Neuronal stem cell (in vitro differentiated cells): ENCODE measurements around the gene CCNT1.
"Not testable (repeated sequence)": the region's sequence is repeated elsewhere in the genome, so short reads cannot be mapped to it uniquely, and the experiment has no call there.

Experiments
- DNase-seq: peaks from one replicate; pipeline ENCODE4 v3.0.0-alpha.2; 2013; ENCODE audit warnings: low spot score
- H2AFZ ChIP-seq: one replicate; pipeline ENCODE4 v1.6.1; 2013; ENCODE audit warnings: mild to moderate bottlenecking, low read length, inconsistent platforms
- H2AK5ac ChIP-seq: 2 replicates; pipeline ENCODE4 v1.6.1; 2013; ENCODE audit warnings: low read depth, mild to moderate bottlenecking, inconsistent platforms, low read length, moderate library complexity, mixed read lengths
- H2BK120ac ChIP-seq: 2 replicates; pipeline ENCODE4 v1.6.1; 2013; ENCODE audit warnings: low read depth, mild to moderate bottlenecking, inconsistent platforms, low read length, moderate library complexity, mixed read lengths
- H2BK12ac ChIP-seq: one replicate; pipeline ENCODE4 v1.6.1; 2013; ENCODE audit warnings: low read length, inconsistent platforms
- H2BK15ac ChIP-seq: 2 replicates; pipeline ENCODE4 v1.6.1; 2013; ENCODE audit warnings: mild to moderate bottlenecking, low read length, inconsistent platforms, mixed read lengths
- H2BK5ac ChIP-seq: one replicate; pipeline ENCODE4 v1.6.1; 2013; ENCODE audit warnings: inconsistent platforms, mild to moderate bottlenecking, low read length, moderate library complexity
- H3K14ac ChIP-seq: one replicate; pipeline ENCODE4 v1.6.1; 2013; ENCODE audit warnings: low read length, inconsistent platforms
- H3K18ac ChIP-seq: 2 replicates; pipeline ENCODE4 v1.6.1; 2013; ENCODE audit warnings: low read length, inconsistent platforms
- H3K23ac ChIP-seq: 2 replicates; pipeline ENCODE4 v1.6.1; 2013; ENCODE audit warnings: low read depth, mild to moderate bottlenecking, mixed read lengths, low read length, inconsistent platforms; ENCODE audit not compliant: poor library complexity
- H3K27ac ChIP-seq: replicated peaks from 3 replicates; pipeline ENCODE4 v1.5.1; 2013; ENCODE audit warnings: low read length, inconsistent platforms
- H3K27me3 ChIP-seq, 3 experiments: 2 replicates each; pipeline ENCODE4 v1.6.1; 2013; ENCODE audit warnings: low read length in 3 of 3, mild to moderate bottlenecking in 2 of 3, inconsistent platforms in 1 of 3, low read depth in 1 of 3, mixed read lengths in 1 of 3, moderate library complexity in 1 of 3; ENCODE audit not compliant: control insufficient read depth in 3 of 3, insufficient read depth in 3 of 3
- H3K36me3 ChIP-seq, 2 donors: replicated peaks in 1 of 2; 2 replicates each; pipeline ENCODE4 v1.6.1; 2013; ENCODE audit warnings: low read length in 2 of 2; ENCODE audit not compliant: control insufficient read depth in 2 of 2, insufficient read depth in 2 of 2
- H3K4ac ChIP-seq: 2 replicates; pipeline ENCODE4 v1.6.1; 2013; ENCODE audit warnings: inconsistent platforms, mild to moderate bottlenecking, low read length, moderate library complexity
- H3K4me1 ChIP-seq, 2 donors: 1 replicate in 1 of 2; 2 replicates in 1 of 2; pipeline ENCODE4 v1.6.1; 2013; ENCODE audit warnings: low read length in 2 of 2, low read depth in 1 of 2; ENCODE audit not compliant: control insufficient read depth in 2 of 2, insufficient read depth in 1 of 2
- H3K4me2 ChIP-seq: one replicate; pipeline ENCODE4 v1.6.1; 2013; ENCODE audit warnings: mild to moderate bottlenecking, low read length, inconsistent platforms; ENCODE audit not compliant: insufficient read depth, poor library complexity, severe bottlenecking
- H3K4me3 ChIP-seq, 2 donors: 2 replicates each; pipeline ENCODE4 v1.5.1; 2013; ENCODE audit warnings: low read length in 2 of 2, mild to moderate bottlenecking in 2 of 2, inconsistent platforms in 1 of 2, moderate library complexity in 1 of 2
- H3K79me1 ChIP-seq: one replicate; pipeline ENCODE4 v1.6.1; 2013; ENCODE audit warnings: low read depth, mild to moderate bottlenecking, inconsistent platforms, low read length, moderate library complexity
- H3K9ac ChIP-seq: one replicate; pipeline ENCODE4 v1.6.1; 2013; ENCODE audit warnings: mild to moderate bottlenecking, low read depth, low read length, inconsistent platforms; ENCODE audit not compliant: poor library complexity
- H3K9me3 ChIP-seq, 2 donors: replicated peaks in 1 of 2; 2 replicates each; pipeline versions ENCODE3 to v1.6.1; 2013; ENCODE audit warnings: low read length in 2 of 2, mild to moderate bottlenecking in 2 of 2, inconsistent platforms in 1 of 2, low read depth in 1 of 2, mixed read lengths in 1 of 2, moderate library complexity in 1 of 2; ENCODE audit not compliant: control insufficient read depth in 2 of 2, insufficient read depth in 1 of 2
- H4K8ac ChIP-seq: one replicate; pipeline ENCODE4 v1.6.1; 2013; ENCODE audit warnings: low read depth, mild to moderate bottlenecking, inconsistent platforms, low read length, moderate library complexity
- H4K91ac ChIP-seq: one replicate; pipeline ENCODE4 v1.6.1; 2013; ENCODE audit warnings: low read length, low read depth, mild to moderate bottlenecking, inconsistent platforms; ENCODE audit not compliant: poor library complexity
- WGBS, 2 donors: extraction: QIAGEN DNeasy Blood & Tissue Kit; methylation state at CpG; one replicate each; pipeline ENCODE4 v1.1.7; 2013; ENCODE audit warnings: missing lambda C conversion rate in 2 of 2, mixed read lengths in 1 of 2; ENCODE audit not compliant: insufficient read length in 2 of 2, insufficient replicate concordance in 1 of 2; ENCODE audit errors: extremely low coverage in 2 of 2; 5-methylcytosine and 5-hydroxymethylcytosine counted together

The CCNT1 gene

DNA sequence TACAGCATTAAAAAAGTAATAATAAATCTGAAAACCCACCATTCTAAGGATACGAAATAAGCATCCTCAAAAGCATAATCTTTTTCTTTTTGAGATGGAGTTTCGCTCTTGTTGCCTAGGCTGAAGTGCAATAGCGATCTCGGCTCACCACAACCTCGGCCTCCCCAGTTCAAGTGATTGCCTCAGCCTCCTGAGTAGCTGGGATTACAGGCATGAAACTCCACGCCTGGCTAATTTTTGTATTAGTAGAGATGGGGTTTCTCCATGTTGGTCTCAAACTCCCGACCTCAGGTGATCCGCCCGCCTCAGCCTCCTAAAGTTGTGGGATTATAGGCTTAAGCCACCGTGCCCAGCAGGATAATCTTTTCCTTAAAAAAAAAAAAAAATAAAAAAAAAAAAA lies 4.3 kb downstream of the CCNT1 start:
- Histone ChIP-seq H3K23ac (no peak overlapping the region), H3K4ac (no peak overlapping the region), H3K27me3 (peaks cover 0 to 2% (median 0%) of the 10 kb centered on the region in 3 experiments), H3K36me3 (peaks cover 12 to 79% of the 10 kb centered on the region in 2 donors), H2AK5ac (no peak overlapping the region), H2BK5ac (no peak overlapping the region), H2BK15ac (no peak overlapping the region), H3K14ac (no peak overlapping the region), H2AFZ (no peak overlapping the region), H2BK120ac (no peak overlapping the region), H2BK12ac (no peak overlapping the region), H3K9me3 (no peaks in the 10 kb centered on the region), H3K79me1 (peaks cover 5% of the 10 kb centered on the region), H3K4me3 (no peak overlapping the region), H3K9ac (no peak overlapping the region), H3K18ac (no peak overlapping the region), H3K4me2 (no peak overlapping the region), H4K91ac (no peak overlapping the region), H4K8ac (no peak overlapping the region), H3K4me1 (peaks cover 0 to 13% of the 10 kb centered on the region in 2 donors), H3K27ac (no peak overlapping the region)
- WGBS, 2 donors: no CpG with 5 or more reads among the region's 10 CpGs
- no peak for DNase-seq

DNA sequence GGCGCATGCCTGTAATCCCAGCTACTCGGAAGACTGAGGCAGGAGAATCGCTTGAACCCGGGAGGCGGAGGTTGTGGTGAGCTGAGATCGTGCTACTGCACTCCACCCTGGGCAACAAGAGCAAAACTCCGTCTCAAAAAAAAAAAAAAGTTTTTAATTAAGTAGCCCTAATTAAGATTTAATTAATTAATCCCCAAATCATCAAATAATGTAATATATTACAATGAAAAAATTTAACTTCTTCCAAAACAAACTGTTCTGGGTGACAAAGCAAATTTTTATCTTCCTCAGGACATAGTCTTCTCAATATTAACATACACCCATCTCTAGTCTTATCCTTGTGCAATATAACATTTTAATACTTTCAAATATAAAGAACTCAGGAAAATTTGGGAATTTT lies 17.7 kb downstream of the CCNT1 start:
- not testable (repeated sequence) for H3K4me3 ChIP-seq, H3K14ac ChIP-seq, H3K27ac ChIP-seq, H3K4ac ChIP-seq, H3K9ac ChIP-seq, H4K8ac ChIP-seq, H4K91ac ChIP-seq, H2AFZ ChIP-seq, H3K23ac ChIP-seq, H2BK120ac ChIP-seq, H2BK5ac ChIP-seq, H2AK5ac ChIP-seq, H3K9me3 ChIP-seq, H3K18ac ChIP-seq, H3K27me3 ChIP-seq, H2BK12ac ChIP-seq, H3K4me1 ChIP-seq, H3K79me1 ChIP-seq, DNase-seq, H2BK15ac ChIP-seq, H3K4me2 ChIP-seq
- no CpG with 5 or more reads among the region's 7 CpGs for WGBS, 2 donors
- H3K36me3 ChIP-seq: peaks cover 18 to 88% of the 10 kb centered on the region in 2 donors

DNA sequence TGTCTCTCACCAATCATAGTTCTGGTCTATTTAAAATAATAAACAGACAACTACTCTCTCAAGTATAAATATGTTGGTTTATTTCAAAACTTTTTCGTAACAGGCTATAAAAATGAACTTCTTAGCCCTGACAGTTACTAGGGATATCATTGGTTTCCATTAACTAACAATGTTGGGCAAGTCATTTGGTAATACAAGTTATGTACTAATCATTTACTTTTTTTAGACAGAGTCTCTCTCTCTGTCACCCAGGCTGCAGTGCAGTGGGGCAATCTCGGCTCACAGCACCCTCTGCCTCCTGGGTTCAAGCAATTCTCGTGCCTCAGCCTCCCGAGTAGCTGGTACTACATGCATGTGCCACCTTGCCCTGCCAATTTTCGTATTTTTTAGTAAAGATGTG lies 19.9 kb downstream of the CCNT1 start:
- no peak overlapping the region for H4K91ac ChIP-seq
- H3K27me3 ChIP-seq: no peaks in the 10 kb centered on the region
- H3K27ac ChIP-seq: no peak overlapping the region
- H2BK120ac ChIP-seq: no peak overlapping the region
- WGBS, 2 donors: no CpG with 5 or more reads among the region's 5 CpGs
- H3K4me2 ChIP-seq: no peak overlapping the region
- no peak overlapping the region for H2AFZ ChIP-seq
- H3K36me3 ChIP-seq: peaks cover 23 to 90% of the 10 kb centered on the region in 2 donors
- H2BK12ac ChIP-seq: no peak overlapping the region
- no peak overlapping the region for H2AK5ac ChIP-seq
- H3K4me1 ChIP-seq: no peaks in the 10 kb centered on the region
- no peak overlapping the region for H3K18ac ChIP-seq
- no peak overlapping the region for H3K4me3 ChIP-seq
- H3K14ac ChIP-seq: no peak overlapping the region
- H2BK5ac ChIP-seq: no peak overlapping the region
- no peak overlapping the region for H2BK15ac ChIP-seq
- no peak overlapping the region for H3K4ac ChIP-seq
- DNase-seq: no peak
- no peak overlapping the region for H3K9ac ChIP-seq
- H4K8ac ChIP-seq: no peak overlapping the region
- H3K79me1 ChIP-seq: peaks cover 2% of the 10 kb centered on the region
- H3K23ac ChIP-seq: no peak overlapping the region
- no peaks in the 10 kb centered on the region for H3K9me3 ChIP-seq

DNA sequence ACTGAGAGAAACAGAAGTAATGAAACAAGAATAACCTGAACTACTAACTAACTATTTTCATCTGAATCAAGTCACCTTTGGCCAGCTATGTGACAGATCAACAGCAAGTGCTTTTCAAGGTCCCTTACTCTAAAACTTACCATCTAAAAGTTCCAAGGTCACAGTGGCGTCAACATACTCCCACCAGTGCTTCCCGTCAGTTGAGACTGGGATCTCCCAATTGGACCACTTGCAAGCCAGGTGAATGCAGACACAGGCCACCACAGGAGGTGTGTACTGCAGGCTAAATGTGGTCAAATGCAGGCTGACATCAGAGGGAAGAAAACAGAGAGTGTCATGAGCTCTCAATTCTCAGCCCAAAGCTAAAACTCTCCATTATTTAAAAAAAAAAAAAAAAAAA lies 20.6 kb downstream of the CCNT1 start:
- Histone ChIP-seq H3K9me3 (no peaks in the 10 kb centered on the region), H3K14ac (no peak overlapping the region), H3K4me1 (no peaks in the 10 kb centered on the region), H2AFZ (no peak overlapping the region), H3K9ac (no peak overlapping the region), H3K27me3 (no peaks in the 10 kb centered on the region), H2BK12ac (no peak overlapping the region), H4K91ac (no peak overlapping the region), H3K4me2 (no peak overlapping the region), H2AK5ac (no peak overlapping the region), H3K4ac (no peak overlapping the region), H2BK15ac (no peak overlapping the region), H3K4me3 (no peak overlapping the region), H3K18ac (no peak overlapping the region), H3K23ac (no peak overlapping the region), H2BK5ac (no peak overlapping the region), H3K27ac (no peak overlapping the region), H3K36me3 (peaks cover 23 to 93% of the 10 kb centered on the region in 2 donors), H3K79me1 (peaks cover 2% of the 10 kb centered on the region), H2BK120ac (no peak overlapping the region), H4K8ac (no peak overlapping the region)
- WGBS, 2 donors: no CpG with 5 or more reads among the region's 2 CpGs
- DNase-seq: no peak
